Inferior parietal cortex (tissue), 1 donor: Measurements from ENCODE around the gene MACROD2.
A peak's percentile ranks its signal among the peaks of the same experiment; 100 is the strongest.
"Not testable (repeated sequence)": the region's sequence is repeated elsewhere in the genome, so short reads cannot be mapped to it uniquely, and the experiment has no call there.

Source experiments
- DNase-seq: peaks from one replicate; pipeline ENCODE4 v3.0.0-alpha.2; 2016; ENCODE audit errors: extremely low spot score

MACROD2 gene

GRCh38 chr20:15336011-15336410 lies 1340.7 kb downstream of the MACROD2 start:
- no peak for DNase-seq

GRCh38 chr20:15336536-15336935 lies 1341.2 kb downstream of the MACROD2 start:
- DNase-seq, result no peak

- peak; percentile 38 for DNase-seq
Observed at GRCh38 chr20:15339264-15339663, 1343.9 kb downstream of the MACROD2 start.

- DNase-seq, result no peak
Observed at GRCh38 chr20:15342991-15343523, 1347.7 kb downstream of the MACROD2 start.

GRCh38 chr20:15345287-15345686 lies 1350.0 kb downstream of the MACROD2 start:
- DNase-seq, result no peak

GRCh38 chr20:15346657-15347280 lies 1351.5 kb downstream of the MACROD2 start:
- DNase-seq, result no peak

- DNase-seq, result no peak
Observed at GRCh38 chr20:15359056-15359455, 1363.7 kb downstream of the MACROD2 start.

- DNase-seq, result no peak
Observed at GRCh38 chr20:15362849-15363248, 1367.5 kb downstream of the MACROD2 start.

- no peak for DNase-seq
Observed at GRCh38 chr20:15364781-15365180, 1369.5 kb downstream of the MACROD2 start.

GRCh38 chr20:15370370-15370769 lies 1375.1 kb downstream of the MACROD2 start:
- no peak for DNase-seq

- no peak for DNase-seq
Observed at GRCh38 chr20:15374682-15375081, 1379.4 kb downstream of the MACROD2 start.

GRCh38 chr20:15375836-15376235 lies 1380.5 kb downstream of the MACROD2 start:
- DNase-seq, result no peak

- not testable (repeated sequence) for DNase-seq
Observed at GRCh38 chr20:15377603-15378002, 1382.3 kb downstream of the MACROD2 start.

GRCh38 chr20:15378151-15378550 lies 1382.8 kb downstream of the MACROD2 start:
- DNase-seq, result no peak

GRCh38 chr20:15379681-15380296 lies 1384.5 kb downstream of the MACROD2 start:
- no peak for DNase-seq

- DNase-seq, result no peak
Observed at GRCh38 chr20:15380770-15381169, 1385.5 kb downstream of the MACROD2 start.

GRCh38 chr20:15387228-15387627 lies 1391.9 kb downstream of the MACROD2 start:
- no peak for DNase-seq

- no peak for DNase-seq
Observed at GRCh38 chr20:15395457-15395856, 1400.1 kb downstream of the MACROD2 start.

GRCh38 chr20:15396026-15396425 lies 1400.7 kb downstream of the MACROD2 start:
- DNase-seq, result no peak

GRCh38 chr20:15396900-15397299 lies 1401.6 kb downstream of the MACROD2 start:
- no peak for DNase-seq

GRCh38 chr20:15399781-15400180 lies 1404.5 kb downstream of the MACROD2 start:
- DNase-seq, result no peak

GRCh38 chr20:15406072-15406471 lies 1410.8 kb downstream of the MACROD2 start:
- DNase-seq, result no peak

- DNase-seq, result no peak
Observed at GRCh38 chr20:15411781-15412180, 1416.5 kb downstream of the MACROD2 start.
